GM19023 (cell line): ENCODE results near the gene GCM1.

Source experiments
- ATAC-seq: cut with Tn5 transposase; IDR thresholded peaks from one replicate; pipeline ENCODE4 v1.9.1; 2021; ENCODE audit warnings: mild to moderate bottlenecking, moderate library complexity; ENCODE audit not compliant: unreplicated experiment

GCM1 gene

GRCh38 chr6:53111865-53112264, 36.8 kb downstream of the GCM1 start:
- ATAC-seq: no peak

GRCh38 chr6:53109612-53110011, 39.0 kb downstream of the GCM1 start:
- ATAC-seq: peak; percentile 84

GRCh38 chr6:53107091-53107490, 41.5 kb downstream of the GCM1 start:
- no peak for ATAC-seq

GRCh38 chr6:53104916-53105315, 43.7 kb downstream of the GCM1 start:
- ATAC-seq: no peak

- ATAC-seq: no peak
These were observed 44.5 kb downstream of the GCM1 start for GRCh38 chr6:53103993-53104675.

- no peak for ATAC-seq
These were observed 47.6 kb downstream of the GCM1 start for GRCh38 chr6:53101006-53101405.

GRCh38 chr6:53100561-53100960, 48.1 kb downstream of the GCM1 start:
- no peak for ATAC-seq

- ATAC-seq: no peak
These were observed 52.9 kb downstream of the GCM1 start for GRCh38 chr6:53095716-53096115.

- no peak for ATAC-seq
These were observed 53.4 kb downstream of the GCM1 start for GRCh38 chr6:53095270-53095669.

- no peak for ATAC-seq
These were observed 58.1 kb downstream of the GCM1 start for GRCh38 chr6:53090576-53090975.

GRCh38 chr6:53089948-53090347, 58.7 kb downstream of the GCM1 start:
- no peak for ATAC-seq

- ATAC-seq: no peak
These were observed 62.3 kb downstream of the GCM1 start for GRCh38 chr6:53086302-53086701.

- ATAC-seq: no peak
These were observed 67.8 kb downstream of the GCM1 start for GRCh38 chr6:53080813-53081212.
